Left renal pelvis (tissue), 4 donors: ENCODE data around the gene FGFBP2. TPM values are rescaled to one million over a fixed set of nuclear protein-coding genes. Genes with fewer than 3 reads are reported as not detected.

ENCODE experiments used
- DNase-seq, 4 donors: peaks; one replicate each; pipeline ENCODE4 v3.0.0-alpha.2; 2013; ENCODE audit warnings: low read depth in 4 of 4, low spot score in 3 of 4
- polyA plus RNA-seq, 4 donors: library from polyadenylated mRNA; unstranded; fragments of 120-200 nt; gene quantifications; one replicate each; pipeline ENCODE4 v1.2.1, GENCODE V29; 2013; ENCODE audit not compliant: insufficient read length in 4 of 4

The FGFBP2 gene, protein sequence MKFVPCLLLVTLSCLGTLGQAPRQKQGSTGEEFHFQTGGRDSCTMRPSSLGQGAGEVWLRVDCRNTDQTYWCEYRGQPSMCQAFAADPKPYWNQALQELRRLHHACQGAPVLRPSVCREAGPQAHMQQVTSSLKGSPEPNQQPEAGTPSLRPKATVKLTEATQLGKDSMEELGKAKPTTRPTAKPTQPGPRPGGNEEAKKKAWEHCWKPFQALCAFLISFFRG
- polyA plus RNA-seq: under 1 TPM in 2 of 4 donors, not detected in 2; 0.35 to 0.93 TPM

GRCh38 chr4:15963001-15963451 is at the start of gene FGFBP2:
FGFBP2 (minus strand) TSS chr4:15963175; CDS start chr4:15963129, 46 bp downstream.
- no peak for DNase-seq

DNA sequence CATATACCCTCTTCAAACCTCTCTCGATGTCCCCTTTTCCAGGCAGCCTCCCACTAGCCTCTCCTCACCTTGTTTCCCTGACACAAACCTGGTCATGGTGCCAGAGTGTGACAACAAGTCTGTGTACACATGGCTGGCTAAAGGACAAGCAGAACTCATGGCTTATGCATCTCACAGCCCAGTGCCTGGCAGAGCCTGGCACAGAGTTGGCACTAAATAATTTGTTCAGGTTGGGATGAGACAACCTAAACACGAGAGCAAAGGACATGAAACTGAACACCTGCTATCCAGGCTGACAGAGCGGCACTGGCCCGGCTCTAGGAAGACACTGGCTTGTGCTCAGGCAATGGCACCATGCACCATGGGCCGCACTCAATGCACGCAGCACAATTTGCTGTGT is 48.2 kb upstream of the FGFBP2 start:
- no peak for DNase-seq

DNA sequence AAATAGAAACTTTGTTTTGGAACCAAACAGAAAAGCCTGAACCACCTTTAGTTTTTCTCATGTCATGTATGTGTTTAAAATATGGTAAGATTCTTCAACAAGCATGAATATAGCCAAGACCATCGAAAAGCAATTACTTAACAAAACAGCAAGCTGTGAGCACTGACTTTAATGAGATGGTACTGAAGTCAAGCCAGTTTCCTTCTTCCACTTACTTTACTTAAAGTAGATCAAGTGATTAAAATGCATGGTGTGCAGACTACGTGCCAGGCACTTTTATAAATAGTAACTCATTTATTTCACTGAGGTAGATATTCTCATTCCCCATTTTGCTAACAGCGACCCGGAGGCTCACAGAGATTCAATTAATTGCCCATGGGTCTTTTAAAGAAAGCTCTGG is 46.2 kb upstream of the FGFBP2 start:
- no peak for DNase-seq

- DNase-seq: no peak
Measured at GRCh38 chr4:16007471-16008095, 44.6 kb upstream of the FGFBP2 start.

GRCh38 chr4:16006771-16007446 is 43.9 kb upstream of the FGFBP2 start:
- no peak for DNase-seq

DNA sequence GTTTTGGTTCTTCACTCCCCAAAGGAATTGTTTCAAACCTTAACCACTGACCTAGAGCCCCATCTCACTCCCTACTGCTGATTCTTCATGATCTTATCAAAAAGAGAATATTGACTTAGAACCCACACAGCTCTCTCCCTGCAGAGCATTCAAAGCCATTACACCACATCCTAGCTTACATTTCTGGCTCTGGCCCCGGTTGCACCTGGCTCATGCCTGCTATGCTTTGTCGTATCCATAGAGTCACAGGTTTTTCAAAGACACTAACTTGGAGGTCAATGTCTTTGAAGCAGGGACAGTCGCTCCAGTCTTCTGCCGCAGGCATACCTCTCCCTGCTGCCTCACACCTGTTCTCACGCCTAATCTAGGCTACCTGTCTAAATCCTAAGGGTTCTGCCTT is 42.7 kb upstream of the FGFBP2 start:
- no peak for DNase-seq

DNA sequence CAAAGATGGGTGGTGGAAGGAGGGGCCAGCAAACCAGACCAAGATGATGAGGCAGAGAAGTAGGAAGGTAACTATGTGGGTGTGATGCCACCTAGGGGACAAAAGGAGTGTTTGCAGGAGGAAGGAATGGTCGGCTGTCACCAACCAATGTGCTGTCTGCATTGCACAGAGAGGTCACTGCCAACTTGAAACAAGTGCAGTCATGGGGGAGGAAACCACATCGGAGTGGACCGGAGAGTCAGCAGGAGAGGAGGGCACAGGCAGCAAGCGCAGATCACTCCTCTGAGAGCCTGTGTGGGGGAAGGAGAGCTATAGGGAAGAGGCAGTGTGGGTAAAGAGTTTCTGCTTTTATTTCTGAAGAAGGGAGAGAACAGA is 38.5 kb upstream of the FGFBP2 start:
- peak; percentile 46 to 58 (median 52) for DNase-seq

DNA sequence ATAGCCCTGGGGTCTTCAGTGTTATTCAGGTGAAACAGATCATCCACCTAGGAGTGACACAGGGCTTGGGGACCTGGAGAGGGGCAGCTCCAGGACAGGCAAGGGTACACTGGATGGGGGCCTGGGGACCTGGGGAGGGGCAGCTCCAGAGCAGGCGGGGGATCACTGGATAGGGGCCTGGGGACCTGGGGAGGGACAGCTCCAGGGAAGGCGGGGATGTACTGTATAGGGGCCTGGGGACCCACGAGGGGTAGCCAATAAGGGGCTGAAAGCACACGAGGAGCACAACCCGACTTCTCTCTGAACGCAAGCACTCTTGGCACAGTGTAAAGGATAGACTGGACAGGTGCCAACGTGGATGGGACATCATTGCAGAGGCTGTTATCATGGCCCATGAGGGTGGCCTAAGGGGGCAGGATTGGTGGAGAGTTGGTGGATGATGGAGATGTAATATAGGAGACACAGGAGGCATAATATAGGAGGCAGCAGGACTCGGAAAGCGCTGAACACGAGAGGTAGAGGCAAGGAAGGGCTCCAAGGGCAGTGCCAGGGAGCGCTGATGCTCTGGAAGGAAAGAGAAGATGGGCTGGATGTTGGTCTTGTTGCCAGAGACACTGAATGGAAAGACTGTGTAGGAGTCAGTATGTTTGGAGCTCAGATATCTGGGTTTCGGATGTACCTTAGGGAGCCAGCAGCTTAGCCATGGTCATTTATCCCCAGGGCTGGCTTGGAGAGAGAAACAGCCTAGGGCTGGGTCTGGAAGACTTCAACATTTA is 37.9 kb upstream of the FGFBP2 start:
- DNase-seq: no peak

DNA sequence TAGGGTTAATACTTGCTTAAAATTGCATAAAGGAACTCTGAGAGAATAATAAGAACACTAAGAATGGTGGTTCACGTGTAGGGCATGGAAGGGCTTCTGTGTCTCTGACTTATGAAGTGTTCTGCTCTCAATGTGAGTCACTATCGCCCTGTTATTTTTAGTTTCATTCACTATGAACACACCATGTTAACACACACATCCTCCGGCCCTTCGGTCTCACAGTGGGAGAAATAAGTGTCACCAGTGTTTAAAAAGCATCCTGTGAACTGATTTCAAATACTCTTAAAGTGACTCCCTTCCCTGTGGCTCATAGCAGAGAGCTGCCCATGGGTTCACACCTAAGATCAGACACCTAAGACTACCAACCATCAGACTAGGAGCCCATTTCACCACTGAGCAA is 33.8 kb upstream of the FGFBP2 start:
- DNase-seq: no peak

DNA sequence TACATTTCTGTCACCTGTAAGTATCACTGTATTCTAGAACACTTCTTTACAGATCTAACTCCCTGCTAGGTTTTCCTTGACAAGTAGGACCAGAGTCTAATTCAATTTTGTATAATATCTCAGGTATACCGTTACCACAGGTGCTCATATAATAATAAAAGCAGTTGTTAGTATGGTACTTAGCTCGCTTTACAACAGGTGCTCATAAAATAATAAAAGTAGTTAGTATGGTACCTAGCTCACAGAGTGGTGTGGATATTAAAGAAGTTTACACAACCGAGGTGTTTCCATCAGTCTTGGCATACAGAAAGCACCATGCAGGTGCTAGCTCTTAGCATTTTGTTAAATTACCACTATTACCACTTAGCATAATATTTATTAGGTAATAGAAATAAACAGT is 32.9 kb upstream of the FGFBP2 start:
- no peak for DNase-seq

DNA sequence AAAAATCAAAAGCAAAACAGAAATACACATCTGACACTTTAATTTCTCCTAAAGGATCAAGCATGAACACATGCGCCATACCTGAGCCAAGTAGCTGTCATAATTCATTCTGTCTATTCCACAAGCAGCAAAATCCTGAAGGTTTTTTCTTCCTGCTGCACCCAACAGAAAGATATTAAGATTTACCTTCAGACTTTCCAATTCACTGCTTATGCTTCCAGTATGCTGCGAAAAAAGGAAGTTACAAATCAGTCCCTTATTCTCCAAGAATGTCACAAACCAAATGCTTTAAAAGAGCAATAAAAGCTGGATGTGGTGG is 29.2 kb upstream of the FGFBP2 start:
- no peak for DNase-seq

DNA sequence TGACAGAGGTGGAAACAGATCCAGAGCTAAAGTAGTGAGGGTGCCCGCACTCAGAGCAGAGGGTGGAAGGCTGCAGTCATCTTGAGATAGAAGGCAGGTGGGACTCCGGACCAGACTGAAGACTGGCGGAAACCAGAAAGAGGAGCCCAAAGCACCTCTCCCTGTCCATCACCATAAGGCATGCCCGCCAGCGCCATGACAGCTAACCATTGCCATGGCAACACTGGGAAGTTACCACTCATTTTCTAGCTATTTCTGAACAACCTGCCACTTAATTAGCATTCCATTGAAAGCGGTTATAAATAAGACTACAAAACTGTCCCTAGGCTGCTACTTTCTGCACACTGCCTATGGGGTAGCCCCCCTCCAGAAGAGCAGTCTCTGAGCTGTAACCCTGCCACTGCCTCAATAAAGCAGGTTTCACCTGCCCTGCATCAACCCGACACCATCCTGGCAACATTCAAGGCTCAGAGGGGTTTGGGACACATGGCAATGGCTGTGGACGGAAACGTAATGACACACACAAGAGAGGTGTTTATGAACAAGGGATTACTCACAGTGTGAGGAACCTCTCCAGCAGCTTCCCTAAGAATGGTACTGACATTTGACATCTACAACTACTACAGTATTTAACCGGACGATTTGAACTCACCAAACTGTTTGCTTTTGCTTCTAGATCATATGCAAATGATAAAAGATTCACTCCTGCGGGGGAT is 27.8 kb upstream of the FGFBP2 start:
- no peak for DNase-seq

GRCh38 chr4:15989424-15989823 is 26.4 kb upstream of the FGFBP2 start:
- no peak for DNase-seq

- DNase-seq: no peak
Measured at GRCh38 chr4:15988222-15988621, 25.2 kb upstream of the FGFBP2 start.

DNA sequence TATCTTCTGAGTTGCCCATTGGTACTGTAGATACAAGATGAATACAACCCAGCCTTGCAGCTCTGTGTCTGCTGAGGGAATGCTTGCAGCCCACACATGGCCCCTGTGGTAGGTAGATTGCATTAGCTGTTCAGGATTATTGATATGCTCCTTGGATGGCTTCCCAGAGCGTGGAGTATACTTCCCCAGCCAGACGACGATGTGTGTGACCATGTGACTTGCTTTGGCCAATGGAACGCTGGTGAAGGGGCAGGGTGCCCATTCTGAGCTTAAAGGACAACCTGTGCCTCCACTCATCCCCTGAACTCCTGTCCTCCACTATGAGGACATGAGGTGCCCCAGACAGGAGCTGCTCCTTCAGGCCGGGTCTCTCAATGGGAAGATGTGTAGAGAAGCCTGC is 23.9 kb upstream of the FGFBP2 start:
- DNase-seq: no peak

- DNase-seq: no peak
Measured at GRCh38 chr4:15983610-15984009, 20.6 kb upstream of the FGFBP2 start.

DNA sequence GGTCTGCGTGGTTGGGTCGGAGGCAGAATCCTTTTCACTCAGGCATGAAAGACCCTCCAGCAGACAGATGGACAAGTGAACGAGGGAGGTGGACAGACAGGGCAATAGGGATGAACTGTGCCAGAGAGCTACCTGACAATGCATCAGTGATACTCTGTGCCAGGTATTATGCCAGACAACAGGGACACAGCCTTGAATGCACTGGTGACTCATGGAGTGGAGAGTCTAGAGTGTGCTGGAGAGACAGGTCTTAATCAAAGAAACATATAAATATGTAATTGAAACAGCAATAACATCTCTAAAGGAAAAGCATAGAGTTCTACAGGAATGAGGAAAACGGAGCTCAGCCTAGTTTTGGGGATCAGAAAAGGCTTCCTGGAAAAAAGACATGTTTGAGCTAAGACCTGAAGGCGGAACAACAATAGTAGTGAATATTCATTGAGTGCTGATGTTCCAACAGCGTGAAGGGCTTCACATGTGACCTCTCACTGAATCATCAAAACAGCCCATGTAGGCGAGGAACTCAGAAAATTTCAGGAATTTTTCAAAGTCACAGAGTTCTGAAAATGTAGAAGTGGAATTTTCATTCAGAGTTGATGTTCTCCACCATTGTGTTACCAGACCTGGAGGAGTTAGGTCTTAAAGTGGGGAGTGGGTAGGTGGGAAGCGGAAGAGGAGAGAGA is 20.0 kb upstream of the FGFBP2 start:
- no peak for DNase-seq

GRCh38 chr4:15976456-15977447 is 13.8 kb upstream of the FGFBP2 start:
- no peak for DNase-seq
